Measurements from ENCODE around the gene SPDL1. TPM values are rescaled to one million over a fixed set of nuclear protein-coding genes. Genes with fewer than 3 reads are reported as not detected.

SPDL1 gene
- total and polyA plus RNA-seq, 3 experiments from 2014 or later, result 6.6 to 43.1 (median 39.1) TPM

- H3K27me3 Mint-ChIP-seq, result peaks cover 0 to 5% of the 10 kb centered on the region in 2 donors
- Histone ChIP-seq H3K27ac (ENCODE audit: low read depth, low read length) (no peak overlapping the region), H3K4me3 (ENCODE audit: low read length) (no peak overlapping the region), H3K36me3 (ENCODE audit: insufficient read depth, low read length) (no peaks in the 10 kb centered on the region), H3K4me1 (ENCODE audit: insufficient read depth, low read length) (peaks cover 36% of the 10 kb centered on the region), H3K9me3 (ENCODE audit: low read length) (no peaks in the 10 kb centered on the region), H3K27me3 (ENCODE audit: insufficient read depth, low read length, poor library complexity, severe bottlenecking) (no peaks in the 10 kb centered on the region)
- peaks cover 35 to 44% (median 40%) of the 10 kb centered on the region in 3 donors for H3K4me1 Mint-ChIP-seq
- peak overlapping the region; percentile 88 to 97 (median 94) for H3K4me3 Mint-ChIP-seq
- H3K27ac Mint-ChIP-seq, result peak overlapping the region in 3 of 8 donors; percentile 24 to 84 (median 81)
- ChIA-PET POLR2A (interaction anchor here (0.7 kb wide), 2 partner anchors 26 to 404 kb away, joined by 4 to 7 read pairs; no protein-coding TSS in a partner anchor), CTCF (interaction anchor here (1.0 kb wide), 1 partner anchor 10 kb away, joined by 3 read pairs; no protein-coding TSS in a partner anchor)
- no peak for DNase-seq
- H3K36me3 Mint-ChIP-seq, result peaks cover 11 to 34% (median 11%) of the 10 kb centered on the region in 3 donors
- H3K9me3 Mint-ChIP-seq, result peaks cover 0 to 6% (median 0%) of the 10 kb centered on the region in 5 donors
Measured at GRCh38 chr5:169635936-169636335, 52.4 kb downstream of the SPDL1 start.

- Histone ChIP-seq H3K9me3 (ENCODE audit: low read length) (no peaks in the 10 kb centered on the region), H3K36me3 (ENCODE audit: insufficient read depth, low read length) (no peaks in the 10 kb centered on the region), H3K4me3 (ENCODE audit: low read length) (peak overlapping the region; percentile 96), H3K27ac (ENCODE audit: low read depth, low read length) (peak overlapping the region; percentile 85), H3K27me3 (ENCODE audit: insufficient read depth, low read length, poor library complexity, severe bottlenecking) (no peaks in the 10 kb centered on the region), H3K4me1 (ENCODE audit: insufficient read depth, low read length) (peaks cover 37% of the 10 kb centered on the region)
- peaks cover 11 to 40% (median 12%) of the 10 kb centered on the region in 3 donors for H3K36me3 Mint-ChIP-seq
- H3K4me1 Mint-ChIP-seq, result peaks cover 42 to 50% (median 47%) of the 10 kb centered on the region in 3 donors
- peaks cover 0 to 6% (median 0%) of the 10 kb centered on the region in 5 donors for H3K9me3 Mint-ChIP-seq
- DNase-seq, result no peak
- ChIA-PET POLR2A (interaction anchor here (0.6 to 1.8 kb wide), 6 partner anchors 15 to 694 kb away, joined by 3 to 10 read pairs (median 3); partner anchors contain the start of gene SPDL1), CTCF (interaction anchor here (1.0 to 1.6 kb wide), 3 partner anchors 11 to 17 kb away, joined by 3 to 4 read pairs (median 3); no protein-coding TSS in a partner anchor)
- peaks cover 0 to 4% of the 10 kb centered on the region in 2 donors for H3K27me3 Mint-ChIP-seq
- H3K4me3 Mint-ChIP-seq, result peak overlapping the region; percentile 94 to 97 (median 95)
- peak overlapping the region; percentile 84 to 98 (median 94) for H3K27ac Mint-ChIP-seq
Measured at GRCh38 chr5:169636477-169637084, 53.0 kb downstream of the SPDL1 start.

DNA sequence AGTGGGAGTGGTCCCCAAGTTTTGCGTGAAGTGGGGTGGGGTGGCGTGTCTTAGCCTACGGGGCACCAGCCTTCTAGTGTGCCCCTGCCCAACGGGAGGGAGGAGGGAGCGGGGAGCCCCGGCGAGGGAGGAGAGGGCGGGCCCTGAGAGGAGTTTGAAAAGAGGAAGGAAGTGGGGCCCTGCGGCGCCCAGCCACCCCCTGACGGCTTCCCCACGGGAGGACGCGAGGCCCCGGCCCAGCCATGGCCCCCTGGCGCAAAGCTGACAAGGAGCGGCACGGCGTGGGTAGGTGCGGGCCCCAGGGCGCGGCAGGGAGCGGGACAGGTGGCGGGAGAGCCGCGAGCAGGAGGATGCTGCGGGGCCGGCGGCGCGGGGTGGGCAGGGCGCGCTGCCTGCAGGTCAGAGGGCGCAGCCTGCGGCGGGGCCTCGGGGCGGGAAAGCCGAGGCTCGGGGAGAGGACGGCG is 53.5 kb downstream of the SPDL1 start, which contains the start of gene DOCK2:
Gene DOCK2 (plus strand): TSS at position 191 of the 464 bp plus-strand sequence. CDS start 52 bp downstream, at position 243.
- H3K4me3 ChIP-seq (ENCODE audit: low read length), result peak within 1 kb of the TSS; percentile 96
- Mint-ChIP-seq H3K27ac (peak within 1 kb of the TSS; percentile 84 to 98 (median 94)), H3K36me3 (peaks cover 11 to 42% (median 15%) of the 10 kb centered on the region in 3 donors), H3K27me3 (no peaks in the 10 kb centered on the region), H3K4me1 (peaks cover 47 to 56% (median 52%) of the 10 kb centered on the region in 3 donors), H3K9me3 (peaks cover 0 to 6% (median 0%) of the 10 kb centered on the region in 5 donors), H3K4me3 (peak within 1 kb of the TSS; percentile 94 to 97 (median 95))
- ChIA-PET POLR2A (interaction anchor here (0.7 to 1.8 kb wide), 6 partner anchors 14 to 153 kb away, joined by 3 to 10 read pairs (median 3); partner anchors contain the start of gene SPDL1), CTCF (interaction anchor here (0.9 to 1.6 kb wide), 4 partner anchors 10 to 22 kb away, joined by 3 to 4 read pairs (median 4); no protein-coding TSS in a partner anchor)
- peaks cover 37% of the 10 kb centered on the region for H3K4me1 ChIP-seq (ENCODE audit: insufficient read depth, low read length)
- no peaks in the 10 kb centered on the region for H3K27me3 ChIP-seq (ENCODE audit: insufficient read depth, low read length, poor library complexity, severe bottlenecking)
- peak; percentile 49 to 79 (median 64) for DNase-seq
- H3K9me3 ChIP-seq (ENCODE audit: low read length), result no peaks in the 10 kb centered on the region
- no peaks in the 10 kb centered on the region for H3K36me3 ChIP-seq (ENCODE audit: insufficient read depth, low read length)
- H3K27ac ChIP-seq (ENCODE audit: low read depth, low read length), result peak within 1 kb of the TSS; percentile 85

- Histone ChIP-seq H3K4me1 (ENCODE audit: insufficient read depth, low read length) (peaks cover 37% of the 10 kb centered on the region), H3K36me3 (ENCODE audit: insufficient read depth, low read length) (no peaks in the 10 kb centered on the region), H3K4me3 (ENCODE audit: low read length) (peak overlapping the region; percentile 96), H3K9me3 (ENCODE audit: low read length) (no peaks in the 10 kb centered on the region), H3K27me3 (ENCODE audit: insufficient read depth, low read length, poor library complexity, severe bottlenecking) (no peaks in the 10 kb centered on the region), H3K27ac (ENCODE audit: low read depth, low read length) (peak overlapping the region; percentile 85)
- Mint-ChIP-seq H3K4me1 (peaks cover 50 to 61% (median 57%) of the 10 kb centered on the region in 3 donors), H3K27ac (peak overlapping the region; percentile 84 to 98 (median 90)), H3K4me3 (peak overlapping the region; percentile 94 to 97 (median 95)), H3K9me3 (peaks cover 0 to 6% (median 0%) of the 10 kb centered on the region in 5 donors), H3K36me3 (peaks cover 11 to 45% (median 15%) of the 10 kb centered on the region in 3 donors), H3K27me3 (no peaks in the 10 kb centered on the region)
- CTCF ChIA-PET, result interaction anchor here (0.9 to 1.6 kb wide), 6 partner anchors 10 to 64 kb away, joined by 3 to 4 read pairs (median 4); no protein-coding TSS in a partner anchor
- POLR2A ChIA-PET, result interaction anchor here (0.7 to 1.8 kb wide), 6 partner anchors 14 to 676 kb away, joined by 3 to 10 read pairs (median 3); partner anchors contain the start of gene SPDL1
- DNase-seq, result peak; percentile 50 to 88 (median 73)
Measured at GRCh38 chr5:169637549-169638121, 54.1 kb downstream of the SPDL1 start.

GRCh38 chr5:169641253-169641652 is 57.7 kb downstream of the SPDL1 start:
- Histone ChIP-seq H3K27me3 (ENCODE audit: insufficient read depth, low read length, poor library complexity, severe bottlenecking) (no peaks in the 10 kb centered on the region), H3K9me3 (ENCODE audit: low read length) (no peaks in the 10 kb centered on the region), H3K27ac (ENCODE audit: low read depth, low read length) (no peak overlapping the region), H3K36me3 (ENCODE audit: insufficient read depth, low read length) (no peaks in the 10 kb centered on the region), H3K4me1 (ENCODE audit: insufficient read depth, low read length) (peaks cover 38% of the 10 kb centered on the region), H3K4me3 (ENCODE audit: low read length) (no peak overlapping the region)
- Mint-ChIP-seq H3K27ac (peak overlapping the region in 3 of 8 donors; percentile 4 to 12 (median 5)), H3K4me3 (peak overlapping the region in 4 of 7 donors; percentile 5 to 67 (median 46)), H3K9me3 (no peaks in the 10 kb centered on the region), H3K4me1 (peaks cover 77 to 90% (median 90%) of the 10 kb centered on the region in 3 donors), H3K36me3 (peaks cover 11 to 64% (median 18%) of the 10 kb centered on the region in 3 donors), H3K27me3 (no peaks in the 10 kb centered on the region)
- no peak for DNase-seq
- ChIA-PET CTCF (no interaction called here), POLR2A (no interaction called here)

DNA sequence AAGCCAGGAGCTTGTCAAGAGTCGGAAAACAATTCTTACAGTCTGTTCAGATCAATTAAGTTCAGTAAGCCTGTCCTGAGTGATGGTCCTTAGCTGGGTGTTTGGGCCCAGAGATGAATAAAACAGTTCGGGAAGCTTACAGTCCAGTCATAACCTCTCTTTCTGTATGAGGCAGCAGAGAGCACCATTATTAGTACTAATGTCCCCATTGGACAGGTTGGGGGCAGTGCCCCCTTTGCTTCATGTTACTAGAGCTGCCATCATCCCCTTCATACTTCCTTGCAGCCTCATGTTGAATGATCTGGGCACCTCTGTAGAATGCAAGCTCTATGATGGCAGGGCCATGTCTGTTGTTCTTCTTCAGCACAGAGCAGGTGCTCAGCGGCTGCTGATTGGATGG is 63.3 kb downstream of the SPDL1 start:
- H3K36me3 Mint-ChIP-seq, result peaks cover 0 to 38% (median 11%) of the 10 kb centered on the region in 3 donors
- H3K36me3 ChIP-seq (ENCODE audit: insufficient read depth, low read length), result peaks cover 3% of the 10 kb centered on the region
- H3K4me1 ChIP-seq (ENCODE audit: insufficient read depth, low read length), result peaks cover 58% of the 10 kb centered on the region
- no peaks in the 10 kb centered on the region for H3K27me3 Mint-ChIP-seq
- no peaks in the 10 kb centered on the region for H3K9me3 ChIP-seq (ENCODE audit: low read length)
- H3K27ac Mint-ChIP-seq, result peak overlapping the region in 6 of 8 donors; percentile 17 to 94 (median 78)
- CTCF ChIA-PET, result interaction anchor here (1.6 kb wide), 1 partner anchor 9 kb away, joined by 4 read pairs; no protein-coding TSS in a partner anchor
- no peak overlapping the region for H3K4me3 ChIP-seq (ENCODE audit: low read length)
- H3K4me3 Mint-ChIP-seq, result peak overlapping the region in 4 of 7 donors; percentile 42 to 78 (median 52)
- H3K4me1 Mint-ChIP-seq, result peaks cover 89 to 97% (median 97%) of the 10 kb centered on the region in 3 donors
- H3K9me3 Mint-ChIP-seq, result no peaks in the 10 kb centered on the region
- DNase-seq, result no peak
- POLR2A ChIA-PET, result no interaction called here
- no peaks in the 10 kb centered on the region for H3K27me3 ChIP-seq (ENCODE audit: insufficient read depth, low read length, poor library complexity, severe bottlenecking)
- no peak overlapping the region for H3K27ac ChIP-seq (ENCODE audit: low read depth, low read length)

GRCh38 chr5:169647566-169647965 is 64.0 kb downstream of the SPDL1 start:
- H3K36me3 Mint-ChIP-seq, result peaks cover 0 to 35% (median 11%) of the 10 kb centered on the region in 3 donors
- no peak overlapping the region for H3K4me3 ChIP-seq (ENCODE audit: low read length)
- DNase-seq, result no peak
- no peak overlapping the region for H3K27ac ChIP-seq (ENCODE audit: low read depth, low read length)
- H3K4me1 Mint-ChIP-seq, result peaks cover 91 to 97% (median 97%) of the 10 kb centered on the region in 3 donors
- H3K27ac Mint-ChIP-seq, result peak overlapping the region; percentile 39 to 94 (median 72)
- H3K4me3 Mint-ChIP-seq, result peak overlapping the region in 6 of 7 donors; percentile 3 to 78 (median 36)
- CTCF ChIA-PET, result interaction anchor here (1.6 kb wide), 1 partner anchor 10 kb away, joined by 4 read pairs; no protein-coding TSS in a partner anchor
- no peaks in the 10 kb centered on the region for H3K27me3 Mint-ChIP-seq
- no peaks in the 10 kb centered on the region for H3K9me3 Mint-ChIP-seq
- no peaks in the 10 kb centered on the region for H3K27me3 ChIP-seq (ENCODE audit: insufficient read depth, low read length, poor library complexity, severe bottlenecking)
- peaks cover 65% of the 10 kb centered on the region for H3K4me1 ChIP-seq (ENCODE audit: insufficient read depth, low read length)
- POLR2A ChIA-PET, result no interaction called here
- H3K36me3 ChIP-seq (ENCODE audit: insufficient read depth, low read length), result peaks cover 3% of the 10 kb centered on the region
- no peaks in the 10 kb centered on the region for H3K9me3 ChIP-seq (ENCODE audit: low read length)

Data from CD8-positive, alpha-beta memory T cell (primary cell).